Measurements from ENCODE around the gene WDR86.
A peak's percentile ranks its signal among the peaks of the same experiment; 100 is the strongest.

WDR86 gene

DNA sequence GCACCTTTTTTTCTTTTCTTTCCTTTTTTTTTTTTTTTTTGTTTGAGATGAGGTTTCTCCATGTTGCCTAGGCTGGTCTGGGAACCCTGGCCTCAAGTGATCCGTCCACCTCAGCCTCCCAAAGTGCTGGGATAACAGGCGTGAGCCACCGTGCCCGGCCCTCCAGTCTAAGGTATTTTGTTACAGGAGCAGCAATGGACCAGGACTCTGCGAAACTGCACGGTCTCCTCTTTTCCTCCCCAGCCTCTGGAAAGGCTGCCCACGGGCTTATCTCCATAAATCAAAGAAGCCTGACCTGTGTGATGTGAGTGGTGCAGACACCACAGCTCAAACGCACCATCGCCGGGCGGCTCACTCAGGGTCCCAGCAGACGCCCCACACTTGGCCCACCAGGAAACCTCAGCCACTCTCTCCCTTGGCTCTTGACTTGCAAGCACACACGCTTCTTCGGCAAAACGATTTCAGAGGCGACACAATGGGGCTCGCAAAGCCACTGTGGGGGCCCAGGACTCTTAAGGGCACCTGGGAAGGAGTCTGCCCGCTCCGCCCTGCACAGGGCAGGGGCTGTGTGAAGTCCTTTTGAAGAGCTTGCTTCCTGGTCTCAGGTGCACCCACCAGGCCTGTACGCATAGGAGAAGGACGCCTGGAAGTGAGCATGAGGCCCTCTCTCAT is 20.6 kb downstream of the WDR86 start:
- DNase-seq: peak; percentile 5

DNA sequence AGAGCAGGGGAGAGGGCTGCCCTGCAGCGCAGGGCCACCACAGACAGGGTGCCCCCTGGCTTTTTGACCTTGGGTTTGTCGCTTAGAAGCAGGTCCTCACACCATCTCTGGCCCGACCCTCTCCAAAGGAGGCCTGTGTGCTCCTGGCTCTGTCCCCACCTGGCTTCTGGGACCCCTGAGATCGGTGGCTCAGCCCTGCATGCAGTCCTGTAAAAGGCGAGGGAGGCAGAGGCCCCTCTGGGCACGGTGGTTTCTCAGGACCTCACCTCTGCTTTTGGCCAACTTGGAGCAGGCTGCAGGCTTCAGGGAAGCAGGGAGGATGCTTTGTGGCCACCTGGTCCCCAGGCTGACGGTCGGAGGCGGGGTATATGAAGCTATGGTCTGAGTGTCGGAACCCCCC is 21.4 kb downstream of the WDR86 start:
- DNase-seq: peak; percentile 10

DNA sequence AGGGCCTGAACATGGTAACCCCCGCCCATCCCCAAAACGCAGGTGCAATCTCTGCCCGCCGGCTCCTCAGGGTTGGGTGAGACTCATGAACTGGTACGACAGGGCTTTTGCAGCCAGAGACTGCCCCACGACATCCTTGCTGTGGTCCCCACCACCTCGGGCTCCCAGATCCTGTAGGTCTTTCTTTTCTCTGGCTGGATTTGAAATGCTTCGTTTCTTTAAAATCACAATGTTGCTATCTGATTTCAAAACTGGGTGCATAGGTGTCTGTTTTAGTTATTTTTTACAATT is 21.9 kb downstream of the WDR86 start:
- DNase-seq: peak; percentile 9

DNA sequence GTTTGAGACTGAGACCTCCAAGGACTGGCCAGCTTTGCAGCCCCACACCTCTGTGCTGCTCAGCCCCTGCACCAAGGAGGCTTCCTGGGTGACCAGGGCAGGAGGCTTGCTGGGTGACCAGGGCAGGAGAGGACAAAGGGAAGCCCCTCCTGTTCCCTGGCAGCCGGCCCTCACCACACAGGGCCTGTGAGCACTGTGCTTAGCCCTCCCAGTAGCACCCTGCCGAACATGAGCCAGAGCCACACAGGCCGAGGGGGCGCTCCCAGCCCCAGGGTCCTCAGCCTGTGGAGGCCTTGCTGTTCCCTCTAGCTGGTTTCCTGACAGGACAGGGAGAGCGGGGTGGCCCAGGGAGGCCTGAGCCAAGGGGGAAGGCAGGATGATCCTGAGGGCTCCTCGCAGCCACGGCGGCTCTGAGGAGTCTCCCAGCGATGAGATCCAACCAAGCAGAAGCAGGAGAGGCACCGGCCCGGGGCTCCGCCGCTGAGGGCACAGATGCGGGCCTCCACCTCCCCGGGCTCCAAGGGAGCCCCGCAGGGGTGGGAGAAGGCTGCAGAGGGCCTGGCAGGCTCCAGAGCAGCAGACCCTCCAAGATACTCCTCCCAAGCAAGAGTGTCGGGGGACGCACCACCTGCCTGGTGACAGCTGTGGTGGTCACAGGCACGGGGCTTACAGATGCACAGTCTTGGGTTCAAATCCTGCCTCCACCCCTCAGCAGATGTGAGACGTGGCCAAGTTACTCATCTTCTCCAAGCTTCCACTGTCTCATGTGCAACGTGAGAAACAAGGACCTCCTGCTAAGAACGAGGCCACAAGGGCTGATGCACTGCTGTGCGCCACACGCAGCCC is 22.5 kb downstream of the WDR86 start:
- DNase-seq: peak; percentile 9

DNA sequence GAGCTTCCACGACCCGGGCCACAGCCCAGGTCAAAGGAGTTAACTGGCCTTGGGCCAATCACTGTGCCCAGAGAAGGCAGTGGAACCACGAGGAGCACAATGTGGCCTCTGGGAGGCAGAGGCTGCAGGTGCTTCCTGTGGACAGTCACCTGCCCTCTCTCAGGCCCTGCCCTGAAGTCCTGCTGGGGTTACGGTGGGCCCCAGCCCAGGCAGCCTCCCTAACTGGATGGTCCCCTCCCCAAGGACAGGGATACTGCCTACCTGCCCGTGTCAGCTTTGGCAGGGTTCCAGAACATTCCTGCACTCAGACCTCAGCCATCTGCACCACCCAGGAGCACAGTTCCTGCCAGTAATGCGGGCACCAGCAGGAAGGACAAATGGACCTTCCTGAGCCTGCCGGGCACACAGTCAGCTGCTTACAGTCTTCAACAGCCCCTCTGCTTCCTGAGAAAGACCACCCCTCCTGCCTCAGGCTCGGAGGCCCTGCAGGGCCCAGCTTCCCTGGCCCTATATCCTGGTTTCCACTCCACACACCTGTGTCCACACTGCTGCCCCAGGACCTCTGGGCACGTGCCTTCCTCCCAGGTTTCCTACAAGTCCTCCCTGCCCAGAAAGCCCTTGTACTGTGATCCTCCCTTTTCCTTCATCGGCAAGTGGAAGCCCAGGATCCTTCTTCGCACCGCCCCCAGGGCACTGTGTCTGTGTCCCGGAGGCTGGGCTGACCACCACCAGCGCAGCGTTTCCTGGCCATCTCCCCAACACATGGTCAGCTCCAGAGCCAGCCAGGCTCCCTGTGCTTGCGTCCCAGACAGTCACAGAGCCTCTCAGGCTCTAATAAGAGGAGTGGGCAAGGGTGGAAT is 23.3 kb downstream of the WDR86 start:
- DNase-seq: peak; percentile 15

DNA sequence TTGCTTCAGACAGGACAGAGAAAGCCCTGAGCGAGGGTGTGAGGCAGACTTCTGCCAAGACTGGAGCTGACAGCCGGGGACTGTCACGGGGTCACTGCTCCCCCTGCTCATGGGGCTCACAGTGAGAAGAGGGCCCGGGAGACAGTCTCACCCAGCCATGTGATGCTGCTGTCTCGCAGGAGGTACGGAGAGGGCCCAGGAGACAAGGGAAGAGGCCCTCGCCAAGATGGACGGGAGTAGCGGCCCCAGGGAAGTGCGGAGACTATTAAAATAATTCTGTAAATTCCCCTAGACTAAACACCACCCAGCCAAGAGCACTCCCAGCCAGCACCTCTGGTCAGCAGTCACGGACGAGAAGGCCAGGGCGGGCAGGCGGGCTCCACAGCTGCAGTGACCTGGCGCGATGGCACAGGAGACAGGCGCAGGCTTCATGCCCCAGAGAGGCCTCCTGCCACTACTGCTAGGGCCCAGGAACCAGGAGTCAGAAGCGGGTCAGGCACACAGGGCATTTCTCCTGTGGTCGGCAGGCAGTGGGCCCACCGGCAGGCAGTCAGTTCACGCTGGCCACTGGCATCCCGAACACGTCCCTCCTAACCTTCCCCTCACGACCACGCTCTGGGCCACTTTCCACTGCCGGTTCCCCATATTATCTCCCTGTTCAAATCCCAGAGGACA is 24.1 kb downstream of the WDR86 start:
- DNase-seq: peak; percentile 10

DNA sequence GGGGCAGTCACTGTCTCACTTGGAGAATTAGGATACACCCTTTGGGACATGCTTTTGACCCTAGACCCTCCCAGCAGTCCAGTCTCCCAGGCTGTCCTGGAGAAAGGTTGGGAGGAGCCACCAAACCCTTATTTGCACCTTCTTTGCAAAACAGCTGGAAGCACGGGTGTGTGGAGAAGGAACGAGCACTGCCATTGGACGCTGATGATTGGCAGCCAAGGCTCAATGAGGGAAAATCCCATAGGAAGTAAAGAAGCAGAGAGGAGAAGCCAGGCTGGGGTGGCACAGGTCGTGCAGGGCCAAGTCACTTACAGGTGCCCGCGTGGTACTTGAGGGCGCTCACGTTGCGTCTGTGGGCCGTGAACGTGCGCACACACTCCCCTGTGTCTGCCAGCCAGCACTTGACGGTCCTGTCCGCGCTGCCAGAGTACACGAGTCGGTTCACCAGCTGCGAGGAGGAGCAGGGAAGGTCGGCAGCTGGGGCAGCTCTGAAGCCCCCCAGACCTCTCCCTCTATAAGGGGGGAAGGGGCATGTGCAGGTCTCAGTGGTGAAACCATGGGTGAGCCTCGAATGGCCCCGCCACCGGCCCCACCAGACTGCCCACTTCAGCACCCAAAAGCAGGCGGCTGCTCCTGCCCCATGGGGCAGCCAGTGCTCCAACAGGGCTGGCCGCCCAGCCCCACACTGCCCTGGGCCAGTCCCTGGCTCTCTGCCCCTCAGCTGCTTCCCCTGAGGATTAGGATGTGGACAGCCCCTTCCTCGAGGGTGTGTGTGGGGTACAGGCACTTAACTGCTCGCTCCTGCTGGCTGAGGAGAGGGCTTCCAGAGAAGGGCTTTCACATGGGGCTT is 24.8 kb downstream of the WDR86 start:
- DNase-seq: peak; percentile 14

DNA sequence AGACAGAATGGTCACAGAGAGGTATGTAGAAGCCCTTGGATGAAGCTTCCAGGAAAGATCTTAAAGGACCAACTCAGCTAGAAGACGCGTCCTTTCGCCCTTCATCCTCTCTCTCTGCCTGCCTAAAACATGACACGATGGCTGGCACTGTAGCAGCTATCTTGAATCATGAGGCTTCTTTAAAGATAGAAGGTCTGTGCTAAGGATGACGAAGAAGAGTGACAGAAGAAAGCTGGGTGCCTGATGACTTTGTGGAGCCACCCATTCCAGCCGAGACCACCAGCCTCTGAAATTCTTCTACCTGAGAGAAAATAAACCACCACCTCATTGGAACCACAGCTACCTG is 25.5 kb downstream of the WDR86 start:
- no peak for DNase-seq

DNA sequence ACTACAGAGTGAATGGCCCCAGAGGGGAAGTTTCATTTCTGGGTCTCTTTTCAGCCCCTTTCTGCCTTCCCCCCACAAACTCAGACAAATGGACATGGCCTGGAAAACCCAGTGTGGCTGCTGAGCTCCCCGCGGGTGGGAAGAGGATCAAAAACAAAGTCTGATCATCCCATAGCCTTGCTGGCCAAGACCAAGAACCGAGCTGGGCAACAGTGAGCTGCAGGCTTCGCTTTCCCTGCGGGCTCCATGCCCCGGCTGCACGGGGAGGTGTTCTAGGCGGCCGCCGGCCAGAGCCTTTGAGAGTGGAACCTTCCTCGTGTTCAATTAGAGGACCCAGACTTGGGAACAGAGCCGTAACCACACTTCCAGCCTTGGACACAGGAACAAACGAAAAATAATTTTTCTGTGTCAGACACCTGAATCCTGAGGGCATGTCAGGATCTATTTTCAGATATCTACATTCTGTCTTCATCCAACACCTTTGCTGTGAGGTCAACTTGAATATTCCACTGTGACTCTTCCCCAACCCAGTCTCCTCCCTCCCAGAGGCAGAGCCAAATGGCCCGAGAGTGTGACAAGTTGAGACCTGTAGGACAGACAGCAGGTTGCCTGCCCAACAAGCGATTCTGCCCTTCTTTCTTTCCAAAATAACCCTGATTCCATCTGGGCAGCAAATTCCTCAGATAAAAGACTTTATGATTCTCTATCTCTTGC is 26.0 kb downstream of the WDR86 start:
- no peak for DNase-seq

DNA sequence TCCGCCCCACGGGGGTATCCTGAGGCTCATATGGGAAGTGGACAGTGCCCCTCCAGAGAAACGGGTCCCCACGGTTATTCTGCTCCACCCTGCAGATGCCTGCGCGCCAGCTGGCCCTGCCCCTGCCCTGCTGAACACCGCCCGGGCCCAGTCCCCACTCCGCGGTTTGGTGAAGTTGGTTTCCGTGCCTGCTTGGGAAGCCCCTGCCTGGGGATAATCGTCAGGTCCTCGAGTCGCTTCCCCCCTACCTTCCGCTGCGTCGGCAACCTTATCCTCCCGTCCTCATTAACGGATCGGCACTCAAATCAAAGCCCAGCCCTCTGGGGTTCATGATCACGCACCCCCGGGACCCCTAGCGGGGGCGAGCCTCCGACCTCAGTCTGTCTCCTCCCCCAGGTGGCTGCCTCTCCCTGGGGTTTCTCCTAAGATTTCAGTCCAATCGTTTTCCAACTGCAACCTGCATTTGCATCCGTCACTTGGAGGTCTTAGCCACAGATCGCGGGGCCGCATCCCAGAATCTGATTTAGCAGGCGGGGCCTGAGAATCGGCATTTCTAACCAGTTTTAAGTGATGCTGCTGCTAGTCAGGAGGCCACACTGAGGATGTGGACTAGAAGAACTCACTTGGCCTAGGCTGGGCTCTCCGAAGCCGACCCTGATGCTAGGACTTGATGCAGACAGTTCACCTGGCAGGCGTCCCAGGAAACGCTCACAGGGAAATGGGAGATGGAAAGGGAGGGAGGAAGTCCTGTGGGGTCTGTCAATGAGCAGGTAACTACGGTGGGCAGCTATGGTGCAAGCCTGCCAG is 27.6 kb downstream of the WDR86 start:
- DNase-seq: peak; percentile 66

DNA sequence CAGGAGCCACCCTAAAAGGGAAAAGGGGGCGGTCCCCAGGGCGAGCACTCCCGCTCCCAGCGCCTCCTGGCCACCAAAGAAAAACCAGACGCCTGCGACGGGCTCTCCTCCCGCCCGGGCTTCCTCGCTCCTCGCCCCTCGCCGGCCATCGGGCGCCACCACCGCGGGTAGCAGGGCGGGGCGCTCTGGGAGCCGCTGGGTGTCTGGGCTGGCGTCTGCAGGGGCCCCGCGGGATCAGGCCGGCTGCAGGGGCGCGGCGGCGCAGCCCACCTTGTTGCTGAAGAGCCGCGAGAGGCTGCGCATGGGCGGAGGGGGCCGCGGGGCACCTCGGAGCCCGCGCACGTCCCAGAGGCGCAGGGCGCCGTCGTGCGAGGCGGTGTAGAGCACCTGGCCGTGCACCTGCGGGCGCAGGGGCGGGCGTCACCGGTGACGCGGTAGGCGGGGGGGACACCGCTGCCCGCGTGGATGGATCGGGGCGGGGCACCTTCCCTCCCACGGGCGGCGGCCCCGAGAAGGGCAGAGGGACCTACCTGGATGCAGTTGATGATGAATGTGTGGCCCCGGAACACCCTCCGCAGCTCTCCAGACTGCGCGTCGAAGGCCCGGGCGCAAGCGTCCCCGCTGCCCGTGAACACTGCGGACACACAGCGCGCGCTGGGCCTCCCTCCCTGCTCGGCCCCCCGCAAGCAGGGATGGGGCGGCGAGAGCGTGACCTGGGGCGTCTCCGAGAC is 28.3 kb downstream of the WDR86 start:
- peak; percentile 81 for DNase-seq

DNA sequence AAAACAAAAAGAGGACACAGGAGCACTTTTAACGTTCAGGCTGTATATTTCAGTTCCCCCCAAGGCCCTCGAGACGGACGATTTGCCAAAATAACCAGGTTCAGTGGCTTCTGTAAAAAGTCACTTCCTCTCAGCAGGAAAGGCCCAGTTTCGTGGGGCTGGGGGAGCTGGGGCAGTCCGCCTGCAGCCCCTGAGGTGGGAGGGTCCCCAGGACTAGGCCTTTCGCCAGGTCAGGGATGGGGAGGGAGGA is 28.8 kb downstream of the WDR86 start:
- DNase-seq: peak; percentile 35

DNA sequence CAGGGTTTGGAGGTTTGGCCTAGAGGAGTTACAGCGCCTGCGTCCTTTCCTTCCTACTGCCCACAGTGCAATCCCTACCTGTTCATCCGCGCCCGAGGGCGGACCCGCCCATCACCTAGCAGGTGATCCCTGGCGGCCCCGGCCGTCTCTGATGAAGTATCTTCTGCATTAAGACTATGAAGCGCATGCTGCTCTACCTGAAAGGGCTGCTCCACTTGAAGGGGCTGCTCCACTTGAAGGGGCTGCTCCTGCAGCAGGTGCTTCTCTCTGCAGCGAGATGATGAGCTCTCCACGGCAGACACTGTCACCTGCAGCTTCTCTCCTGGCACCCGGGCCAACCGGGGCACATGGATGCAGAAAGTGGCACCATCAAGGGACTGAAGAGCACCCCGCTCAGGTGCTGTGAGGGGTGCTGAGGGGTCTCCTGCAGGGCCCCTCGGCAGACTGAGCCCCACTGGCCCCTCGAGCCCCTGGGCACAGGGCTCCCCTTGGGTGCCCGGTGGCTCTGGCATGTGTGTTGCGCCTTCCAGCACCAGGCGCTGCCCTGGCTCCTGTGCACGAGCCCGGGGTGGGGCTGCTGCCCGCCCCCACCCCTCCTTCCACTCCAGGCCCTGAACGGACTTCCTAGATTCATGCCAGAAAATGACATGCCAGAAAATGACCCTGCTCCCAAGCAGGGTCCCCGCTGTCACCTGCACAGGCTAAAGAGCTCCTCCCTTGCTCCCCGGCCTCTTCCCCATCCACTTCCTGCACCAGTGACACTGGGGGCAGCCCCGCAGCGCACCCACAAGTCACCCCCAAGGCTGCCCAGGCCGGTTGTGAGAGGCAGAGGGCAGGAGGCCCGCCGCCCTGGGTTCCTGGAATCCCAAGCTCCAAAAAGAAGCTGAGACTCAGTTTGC is 29.4 kb downstream of the WDR86 start:
- no peak for DNase-seq

DNA sequence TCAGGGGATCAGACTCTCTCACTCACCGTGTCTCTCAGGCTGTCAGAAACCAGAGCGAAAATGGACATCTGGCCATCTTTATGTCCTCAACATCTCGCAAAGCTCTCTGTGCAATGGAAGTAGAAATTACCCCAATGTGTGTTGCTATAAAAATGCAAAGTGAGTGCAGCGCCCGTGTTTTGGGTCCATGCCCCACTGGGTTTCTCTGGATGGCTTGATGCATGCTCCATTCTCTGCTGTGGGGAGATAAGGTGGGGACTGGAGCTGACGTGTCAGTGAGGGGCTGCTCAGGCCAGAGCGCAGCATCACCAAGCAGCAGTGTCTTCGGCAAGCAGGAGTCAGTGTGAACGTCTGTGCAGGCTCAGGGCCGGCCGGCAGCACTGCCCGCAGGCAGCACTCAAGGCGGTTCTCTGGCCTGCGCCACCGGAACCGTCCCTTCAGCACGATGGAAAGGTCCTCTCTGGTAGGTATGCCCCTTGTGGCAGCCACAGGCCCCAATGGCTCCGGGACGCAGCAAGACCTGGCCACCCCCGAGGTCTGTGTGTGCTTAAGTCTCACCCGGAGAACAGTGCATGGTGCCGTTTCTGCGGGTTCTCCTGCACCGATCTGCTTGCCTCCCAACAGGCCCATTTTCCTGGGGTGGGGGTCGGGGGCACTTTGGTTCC is 30.2 kb downstream of the WDR86 start:
- no peak for DNase-seq

DNA sequence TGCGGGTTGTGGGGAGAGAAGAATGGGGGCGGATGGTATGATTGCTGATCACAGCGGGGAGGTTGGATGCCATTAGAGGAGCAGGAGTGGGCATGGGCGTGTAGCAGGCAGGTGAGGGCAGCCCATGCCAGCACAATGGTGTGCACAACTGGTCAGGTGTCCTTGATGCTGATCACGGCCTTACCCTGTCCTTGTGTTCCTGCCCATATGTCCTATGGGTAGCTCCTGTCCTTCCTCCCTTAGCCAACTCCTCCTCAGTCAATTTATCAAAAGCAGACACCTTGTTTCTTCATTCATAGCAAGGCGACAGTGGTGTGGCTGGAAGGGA is 30.7 kb downstream of the WDR86 start:
- no peak for DNase-seq

DNA sequence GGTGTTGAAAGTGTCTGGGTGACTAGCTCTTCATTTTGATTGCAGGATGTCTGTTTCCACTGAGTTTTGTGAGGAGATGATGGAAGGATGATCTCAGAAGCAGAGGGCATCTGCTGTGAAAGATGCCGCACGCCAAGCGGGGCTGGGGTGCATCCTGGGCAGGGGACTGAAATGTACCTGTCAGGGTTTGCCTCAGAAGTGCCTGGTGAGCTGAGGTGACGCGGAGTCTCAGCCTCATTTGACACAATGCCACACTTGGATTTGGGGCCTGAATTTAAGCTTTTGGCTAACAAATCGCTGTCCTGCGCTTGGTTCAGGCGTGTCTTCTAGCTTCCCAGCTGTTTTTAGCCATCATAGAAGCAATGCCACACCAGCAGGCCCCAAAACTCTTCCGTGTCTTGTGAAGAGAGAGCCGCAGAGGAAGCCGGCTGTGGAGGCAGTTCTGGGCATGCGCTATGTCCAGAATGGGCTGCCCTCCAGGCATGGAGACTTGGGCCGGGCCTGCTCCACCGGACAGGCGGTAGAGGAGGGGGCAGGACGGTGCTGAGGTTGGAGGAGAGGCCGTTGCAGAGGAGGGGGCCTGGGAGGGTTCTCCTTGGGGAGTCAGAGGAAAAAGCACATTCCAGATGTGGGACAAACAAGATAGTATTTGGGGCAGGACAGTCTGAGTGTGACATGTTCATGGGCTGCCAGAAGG is 31.2 kb downstream of the WDR86 start:
- no peak for DNase-seq

DNA sequence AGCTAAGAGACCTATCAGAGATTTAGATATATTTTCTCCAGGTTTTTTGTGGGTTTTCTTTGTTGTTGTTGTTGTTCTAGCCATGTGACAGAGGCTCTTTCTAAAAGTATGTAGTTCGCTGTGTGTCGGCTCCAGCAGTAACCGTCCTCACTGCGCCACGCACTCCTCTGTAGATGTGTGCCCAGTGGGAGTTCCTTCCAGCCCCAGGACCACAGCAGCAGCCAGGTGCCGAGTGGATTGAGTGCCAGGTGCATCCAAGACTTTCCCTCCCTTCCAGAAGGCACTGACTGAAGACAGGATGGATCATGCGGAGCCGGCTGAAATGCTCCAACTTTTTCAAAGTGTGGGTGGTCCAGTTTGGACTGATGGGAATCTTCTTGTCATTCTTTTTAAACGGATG is 31.8 kb downstream of the WDR86 start:
- no peak for DNase-seq

DNA sequence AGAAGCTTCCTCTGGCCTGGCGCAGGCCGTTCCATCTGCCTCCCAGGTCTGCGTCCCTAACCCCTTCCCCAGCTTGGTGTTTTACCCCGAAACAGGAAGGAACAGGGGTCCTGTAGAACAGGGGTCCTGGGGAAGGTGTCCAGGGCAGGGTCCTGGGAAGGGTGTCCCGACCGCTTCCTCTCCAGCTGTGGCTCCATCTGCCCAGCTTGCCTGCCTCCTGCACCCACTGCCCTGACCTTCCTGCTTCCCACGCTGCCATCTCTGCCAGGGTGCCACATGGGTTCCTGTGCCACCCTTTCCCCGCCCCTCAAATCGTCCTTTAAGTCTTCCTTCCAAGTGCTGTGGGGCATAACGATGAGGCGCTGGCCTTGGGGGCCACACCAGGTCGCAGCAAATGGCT is 32.4 kb downstream of the WDR86 start:
- no peak for DNase-seq
